GM21825 (cell line): ENCODE data around the gene DYNLT2B.
A peak's percentile ranks its signal among the peaks of the same experiment; 100 is the strongest.
"Not testable (repeated sequence)": the region's sequence is repeated elsewhere in the genome, so short reads cannot be mapped to it uniquely, and the experiment has no call there.

Experiments
- ATAC-seq: cut with Tn5 transposase; IDR thresholded peaks from one replicate; pipeline ENCODE4 v1.9.1; 2021; ENCODE audit warnings: mild to moderate bottlenecking, moderate library complexity; ENCODE audit not compliant: unreplicated experiment

The DYNLT2B gene

DNA sequence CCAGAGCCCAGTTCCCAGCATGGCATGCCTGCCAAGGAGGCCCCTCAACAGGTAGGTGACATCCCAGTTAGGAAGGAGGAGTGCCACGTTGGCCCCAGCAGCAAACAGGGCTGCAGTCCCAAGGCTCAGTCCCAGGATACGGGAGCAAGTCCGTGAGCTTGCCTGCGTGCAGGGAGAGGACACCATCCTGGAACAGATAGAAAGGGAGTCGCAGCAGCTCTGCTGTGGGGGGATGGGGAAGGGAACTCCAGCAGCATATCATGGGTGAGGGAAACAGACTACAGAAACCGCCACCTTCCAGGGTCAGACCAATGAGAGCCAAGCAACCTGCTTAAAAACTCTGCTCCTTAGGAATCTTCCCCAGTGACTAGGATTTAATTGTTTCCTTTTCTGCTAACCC, 9.4 kb upstream of the DYNLT2B start:
- no peak for ATAC-seq

DNA sequence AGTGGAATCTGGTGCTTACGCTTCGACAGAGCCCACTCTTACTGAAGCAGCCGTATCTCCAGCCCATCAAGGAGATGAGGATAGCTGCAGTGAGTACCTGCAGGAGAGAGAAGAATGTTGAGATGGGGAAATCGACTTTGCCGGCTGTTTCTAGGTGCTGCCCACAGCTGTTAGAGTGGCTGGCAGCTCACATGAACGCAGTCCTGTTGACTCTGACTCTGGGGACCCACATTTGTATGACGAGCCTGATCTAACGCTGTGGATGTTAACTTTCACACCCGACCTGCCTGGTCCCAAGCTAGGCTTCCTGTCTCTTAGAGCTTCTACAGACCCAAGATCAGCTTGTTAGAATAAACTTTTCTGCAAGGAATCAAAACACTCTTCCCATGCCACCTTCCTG, 8.9 kb upstream of the DYNLT2B start:
- no peak for ATAC-seq

DNA sequence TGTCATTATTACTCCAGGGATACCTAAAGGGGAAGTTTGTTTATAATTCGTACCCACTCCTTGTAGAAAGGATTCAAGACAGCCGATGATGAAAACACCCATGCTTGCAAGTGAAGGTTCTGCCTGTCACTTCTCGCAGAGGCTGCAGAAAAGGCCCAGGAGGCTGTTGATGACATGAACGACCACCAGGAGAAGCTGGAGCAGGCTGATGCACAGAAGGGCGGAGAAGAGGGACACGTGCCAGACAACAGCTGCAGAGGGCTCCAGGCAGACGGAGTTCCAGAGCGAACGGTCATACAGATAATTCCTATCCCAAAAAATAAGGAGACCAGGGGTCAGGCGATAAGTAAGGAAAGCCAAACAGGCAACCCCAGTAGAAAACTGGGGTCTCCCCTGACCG, 5.7 kb upstream of the DYNLT2B start:
- ATAC-seq = no peak

DNA sequence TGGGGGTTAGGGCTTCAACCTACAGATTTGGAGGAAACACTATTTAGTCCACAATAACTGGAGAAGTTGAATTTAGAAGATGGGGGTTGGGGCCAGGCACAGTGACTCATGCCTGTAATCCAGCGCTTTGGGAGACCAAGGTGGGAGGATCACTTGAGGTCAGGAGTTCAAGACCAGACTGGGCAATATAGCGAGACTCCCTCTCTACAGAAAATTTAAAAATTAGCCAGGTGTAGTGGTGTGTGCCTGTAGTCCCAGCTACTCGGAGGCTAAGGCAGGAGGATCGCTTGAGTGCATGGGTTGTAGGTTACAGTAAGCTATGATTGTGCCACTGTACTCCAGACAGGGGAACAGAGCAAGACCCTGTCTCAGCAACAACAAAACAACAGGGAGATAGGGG, 5.0 kb upstream of the DYNLT2B start:
- no peak for ATAC-seq

DNA sequence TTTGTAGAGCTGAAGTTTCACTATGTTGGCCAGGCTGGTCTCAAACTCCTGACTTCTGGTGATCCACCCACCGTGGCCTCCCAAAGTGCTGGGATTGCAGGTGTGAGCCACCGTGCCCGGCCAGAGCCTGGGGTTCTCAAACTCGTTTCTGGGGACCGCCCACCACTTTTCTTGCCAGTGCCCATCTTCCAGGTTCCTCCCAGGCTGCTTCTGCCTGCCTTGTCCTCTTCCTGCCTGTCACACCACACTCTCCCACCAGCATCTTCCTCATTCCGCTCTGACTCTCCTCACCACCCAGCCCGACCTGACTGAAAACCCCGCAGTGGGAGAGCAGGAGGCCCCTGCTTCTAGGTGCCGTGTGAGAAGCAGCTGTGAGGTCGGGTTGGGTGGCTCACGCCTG, 3.1 kb upstream of the DYNLT2B start:
- ATAC-seq = no peak

DNA sequence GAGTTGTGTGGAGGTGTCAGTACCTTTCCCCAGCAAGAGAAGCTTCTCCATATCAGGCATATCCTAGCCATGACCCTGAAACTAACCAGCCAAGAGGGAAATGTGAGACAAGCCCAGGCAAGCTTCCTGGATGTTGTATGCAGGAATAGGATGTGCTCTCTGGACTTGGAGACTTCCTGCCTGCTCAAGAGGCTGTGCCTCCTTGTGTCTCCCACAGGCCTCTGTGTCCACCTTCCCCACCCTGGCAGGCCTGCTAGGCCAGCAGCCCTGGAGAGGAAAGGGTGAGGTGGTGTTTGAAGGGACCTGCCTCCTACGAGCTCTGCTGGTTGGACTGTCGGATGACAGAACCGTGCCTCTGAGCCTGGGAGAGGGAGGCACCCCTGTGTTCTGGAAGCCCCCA, 2.1 kb upstream of the DYNLT2B start:
- ATAC-seq = no peak

DNA sequence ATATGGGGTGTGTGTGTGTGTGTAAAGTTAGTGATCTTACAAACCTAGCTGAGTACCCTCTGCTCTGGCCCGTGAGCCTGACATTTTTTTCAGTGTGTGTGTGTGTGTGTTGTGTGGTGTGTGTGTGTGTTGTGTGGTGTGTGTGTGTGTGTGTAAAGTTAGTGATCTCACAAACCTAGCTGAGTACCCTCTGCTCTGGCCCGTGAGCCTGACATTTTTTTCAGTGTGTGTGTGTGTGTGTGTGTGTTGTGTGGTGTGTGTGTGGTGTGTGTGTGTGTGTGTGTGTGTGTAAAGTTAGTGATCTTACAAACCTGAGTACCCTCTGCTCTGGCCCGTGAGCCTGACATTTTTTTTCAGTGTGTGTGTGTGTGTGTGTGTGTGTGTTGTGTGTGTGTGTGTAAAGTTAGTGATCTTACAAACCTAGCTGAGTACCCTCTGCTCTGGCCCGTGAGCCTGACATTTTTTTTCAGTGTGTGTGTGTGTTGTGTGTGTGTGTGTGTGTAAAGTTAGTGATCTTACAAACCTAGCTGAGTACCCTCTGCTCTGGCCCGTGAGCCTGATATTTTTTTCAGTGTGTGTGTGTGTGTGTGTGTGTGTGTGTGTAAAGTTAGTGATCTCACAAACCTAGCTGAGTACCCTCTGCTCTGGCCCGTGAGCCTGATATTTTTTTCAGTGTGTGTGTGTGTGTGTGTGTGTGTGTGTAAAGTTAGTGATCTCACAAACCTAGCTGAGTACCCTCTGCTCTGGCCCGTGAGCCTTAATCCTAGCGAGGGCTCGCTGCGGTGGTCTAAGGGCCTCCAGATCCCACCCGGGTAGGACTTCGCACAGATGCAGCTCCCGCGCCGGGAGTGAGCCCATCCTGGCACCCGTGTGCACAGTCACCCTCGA, 997 bp downstream of the DYNLT2B start:
- peak; percentile 36 for ATAC-seq

DNA sequence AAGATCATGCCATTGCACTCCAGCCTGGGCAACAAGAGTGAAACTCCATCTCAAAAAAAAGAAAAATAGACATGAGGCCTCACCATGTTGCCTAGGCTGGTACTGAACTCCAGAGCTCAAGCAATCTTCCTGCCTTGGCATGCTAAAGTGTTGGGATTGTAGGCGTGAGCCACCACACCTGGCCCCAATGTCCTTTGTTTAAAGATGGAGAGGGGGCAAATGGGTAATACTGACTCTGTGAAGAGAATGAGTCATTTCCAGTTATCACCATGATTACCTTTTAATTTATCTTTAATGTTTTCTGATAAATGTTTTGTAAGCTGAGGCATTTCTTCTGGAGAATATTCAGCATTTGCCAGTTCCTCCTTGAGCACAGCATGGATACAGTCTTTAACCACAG, 2.2 kb downstream of the DYNLT2B start:
- ATAC-seq = no peak

DNA sequence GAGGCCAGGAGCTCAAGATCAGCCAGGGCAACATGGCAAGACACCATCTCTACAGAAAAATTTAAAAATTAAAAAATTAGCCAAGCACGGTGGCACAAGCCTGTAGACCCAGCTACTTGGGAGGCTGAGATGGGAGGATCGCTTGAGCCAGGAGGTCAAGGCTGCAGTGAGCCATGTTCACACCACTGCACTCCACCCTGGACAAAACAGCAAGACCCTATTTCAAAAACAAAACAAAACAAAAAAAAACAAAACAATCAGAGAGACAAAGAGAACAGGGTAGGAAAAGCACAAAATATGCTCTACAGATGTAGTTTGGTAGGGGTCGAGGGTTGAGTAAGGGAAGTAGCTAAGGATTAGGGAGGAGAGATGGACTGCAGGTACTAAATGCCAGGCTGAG, 3.4 kb downstream of the DYNLT2B start:
- no peak for ATAC-seq

DNA sequence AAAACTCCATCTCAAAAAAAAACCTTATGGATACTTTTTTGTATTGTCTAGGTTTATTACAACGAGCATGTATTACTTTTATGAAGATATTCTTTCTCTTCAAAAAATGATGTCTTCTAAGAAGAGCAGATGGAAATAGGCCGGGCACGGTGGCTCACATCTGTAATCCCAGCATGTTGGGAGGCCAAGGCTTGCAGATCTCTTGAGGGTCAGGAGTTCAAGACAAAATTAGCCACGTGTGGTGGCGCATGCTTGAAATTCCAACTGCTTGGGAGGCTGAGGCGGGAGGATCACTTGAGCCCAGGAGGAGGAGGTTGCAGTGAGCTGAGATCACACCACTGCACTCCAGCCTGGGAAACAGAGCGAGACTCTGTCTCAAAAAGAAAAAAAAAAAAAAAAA, 4.0 kb downstream of the DYNLT2B start:
- ATAC-seq = not testable (repeated sequence)

DNA sequence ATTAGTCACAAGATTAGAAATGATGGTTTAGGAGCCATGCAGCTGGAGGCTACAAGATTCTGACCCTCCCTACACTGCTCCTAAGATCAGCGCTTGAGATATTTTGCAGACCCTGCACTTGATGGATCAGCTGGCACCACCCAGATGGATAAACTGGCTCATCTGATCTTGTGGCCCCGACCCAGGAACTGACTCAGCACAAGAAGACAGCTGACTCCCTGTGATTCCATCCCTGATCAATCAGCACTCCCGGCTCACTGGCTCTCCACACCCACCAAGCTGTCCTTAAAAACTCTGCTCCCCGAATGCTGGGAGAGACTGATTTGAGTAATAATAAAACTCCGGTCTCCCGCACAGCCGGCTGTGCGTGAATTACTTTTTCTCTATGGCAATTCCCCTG, 15.1 kb downstream of the DYNLT2B start:
- not testable (repeated sequence) for ATAC-seq

DNA sequence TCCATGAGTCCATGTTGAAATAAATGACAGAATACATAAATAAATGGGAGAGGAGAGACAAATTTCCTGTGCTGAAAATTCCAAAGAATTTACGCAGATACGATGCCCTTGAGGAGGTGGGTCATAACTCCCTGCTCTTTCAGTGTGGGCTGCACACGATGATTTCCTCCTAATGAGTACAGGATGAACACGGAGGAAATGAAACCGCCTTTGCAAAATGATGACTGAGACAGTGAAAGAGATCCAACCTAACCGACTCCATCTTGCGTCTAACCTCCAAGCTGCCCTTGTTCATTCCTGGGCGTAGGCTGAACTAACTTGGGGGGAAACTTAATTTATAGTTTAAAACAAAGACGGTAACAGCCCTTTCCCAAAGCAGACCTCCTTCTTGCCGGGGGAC, 15.5 kb downstream of the DYNLT2B start:
- not testable (repeated sequence) for ATAC-seq

DNA sequence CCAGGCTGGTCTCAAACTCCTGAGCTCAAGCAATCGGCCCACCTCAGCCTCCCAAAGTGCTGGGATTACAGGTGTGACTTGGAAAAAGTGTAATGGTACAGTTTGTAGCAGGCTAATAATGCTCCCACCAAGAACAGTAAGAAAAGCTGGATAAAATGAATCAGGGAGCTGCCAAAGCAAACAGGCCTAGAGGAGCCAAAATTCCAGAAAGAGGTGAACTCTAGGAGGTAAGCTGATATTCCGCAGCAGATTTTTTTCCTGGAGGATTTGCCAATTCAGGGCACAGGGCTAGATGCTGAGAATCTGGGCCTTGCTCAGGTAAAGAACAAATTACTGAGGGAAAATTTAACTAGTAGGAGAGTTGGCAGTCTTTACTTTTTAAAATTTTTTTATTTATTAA, 19.5 kb downstream of the DYNLT2B start:
- no peak for ATAC-seq

DNA sequence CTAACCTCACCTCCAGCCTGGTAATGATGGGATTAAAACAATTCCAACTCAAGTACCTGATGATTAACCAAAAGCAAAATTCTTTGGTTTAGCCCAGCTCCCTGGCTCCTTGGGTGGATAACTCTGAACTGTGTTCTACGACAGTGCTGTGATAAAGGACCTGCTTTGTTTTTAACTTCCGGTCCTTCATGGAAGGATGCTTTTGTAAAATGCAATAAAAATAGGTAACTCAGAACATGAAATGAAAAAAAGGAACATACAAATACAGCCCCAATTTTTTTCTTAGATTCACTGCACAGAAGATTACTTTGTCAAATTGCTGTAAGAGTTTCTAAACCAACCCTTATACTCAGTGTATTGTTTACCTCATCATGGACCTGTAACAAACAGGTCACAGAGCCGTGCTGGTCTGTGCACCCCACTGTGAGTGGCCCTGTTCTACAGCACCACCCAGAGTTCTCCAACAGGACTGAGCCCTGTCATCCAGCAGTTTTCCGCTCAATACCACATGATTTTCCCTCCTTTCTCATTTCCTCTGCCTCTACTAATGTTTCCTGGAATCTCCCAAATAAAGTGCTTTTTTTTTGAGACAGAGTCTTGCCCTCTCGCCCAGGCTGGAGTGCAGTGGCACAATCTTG, 25.6 kb downstream of the DYNLT2B start:
- ATAC-seq = no peak

DNA sequence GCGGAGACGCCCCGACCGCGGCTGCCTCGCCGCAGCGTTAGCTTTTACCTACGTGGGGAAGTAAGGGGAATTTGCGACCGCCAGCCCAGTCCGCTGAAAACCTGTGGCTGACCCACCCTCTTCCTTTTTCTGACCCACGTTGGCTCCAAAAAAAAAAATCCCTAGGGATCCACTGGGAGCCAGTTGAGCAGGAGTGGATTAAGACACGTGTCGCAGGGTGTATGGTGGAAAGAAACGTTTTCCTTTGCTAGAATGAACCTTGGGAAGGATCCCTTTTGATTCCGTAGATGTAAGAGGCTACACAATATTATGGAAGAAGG, 29.9 kb downstream of the DYNLT2B start:
- no peak for ATAC-seq

DNA sequence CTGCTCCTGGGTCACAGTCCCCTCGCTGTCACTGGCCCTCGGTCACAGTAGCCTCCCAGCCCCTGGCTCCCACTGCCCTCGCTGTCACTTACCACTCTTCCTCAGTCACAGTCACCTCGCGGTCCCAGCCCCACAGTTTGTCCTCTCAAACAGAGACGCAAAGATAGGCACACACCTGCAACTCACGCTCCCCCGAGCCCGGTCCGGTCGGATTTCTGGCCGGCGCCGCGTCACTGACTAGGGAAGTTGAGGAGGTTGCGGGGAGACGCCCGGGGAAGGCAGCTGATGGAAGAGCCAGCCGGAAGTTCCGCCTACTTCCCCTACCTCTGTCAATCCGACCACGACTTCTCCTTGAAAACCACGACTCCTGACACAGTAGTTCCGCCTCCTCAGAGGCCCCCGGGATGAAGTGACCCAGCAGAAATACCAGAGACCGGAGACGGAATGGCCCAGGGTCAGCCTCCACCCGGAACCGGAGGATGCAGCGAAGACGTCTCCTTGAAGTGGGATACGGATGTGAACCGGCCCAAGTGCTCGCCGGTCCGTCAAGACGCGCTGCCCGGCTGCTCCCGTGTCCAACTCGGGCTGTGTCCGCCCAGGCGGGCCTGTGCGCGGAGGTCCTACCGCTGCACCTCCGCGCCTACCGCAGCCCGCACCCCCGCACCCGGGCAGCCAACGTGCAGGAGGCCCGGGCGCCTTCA, 30.4 kb downstream of the DYNLT2B start, which contains the start of gene PCYT1A:
PCYT1A (minus strand) TSS at position 287 of the 701 bp plus-strand sequence. CDS start 17,195 bp downstream, outside the sequence.
- peak; percentile 77 for ATAC-seq

DNA sequence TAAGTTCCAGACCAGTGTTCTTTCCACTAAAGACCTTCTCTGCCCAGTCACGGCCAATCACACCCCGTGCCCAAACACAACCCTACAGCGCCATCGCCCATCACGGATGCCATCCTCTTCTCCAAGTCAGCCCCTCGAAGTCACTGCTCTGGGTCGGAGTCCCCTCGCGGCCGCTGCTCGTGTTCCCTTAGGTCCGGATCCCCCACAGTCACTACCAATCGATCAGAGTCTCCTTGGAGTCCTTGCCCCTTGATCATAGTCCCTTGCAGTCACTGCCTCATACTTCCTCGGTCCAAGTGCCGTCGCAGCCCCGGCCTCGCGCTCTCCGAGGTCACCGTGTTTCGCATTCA, 31.0 kb downstream of the DYNLT2B start:
- ATAC-seq = peak; percentile 11

DNA sequence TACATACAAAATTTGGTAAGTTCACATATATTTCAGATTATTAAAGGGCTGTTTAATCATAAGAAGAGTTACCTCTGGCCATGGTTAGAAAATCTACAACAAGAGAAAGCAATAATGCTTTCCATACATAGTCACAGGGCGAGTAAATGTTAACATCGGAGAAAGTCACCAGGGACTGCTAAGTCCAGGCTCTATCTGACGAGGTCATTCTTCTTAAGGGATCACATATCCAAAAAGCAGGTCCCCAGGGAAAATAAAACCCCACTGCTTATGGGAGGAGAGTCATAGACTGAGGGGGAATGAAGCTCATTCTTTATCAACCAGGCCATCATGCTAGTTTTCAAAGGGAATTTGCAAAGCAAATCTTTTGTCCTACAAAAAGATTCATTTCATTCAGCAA, 33.6 kb downstream of the DYNLT2B start:
- no peak for ATAC-seq

DNA sequence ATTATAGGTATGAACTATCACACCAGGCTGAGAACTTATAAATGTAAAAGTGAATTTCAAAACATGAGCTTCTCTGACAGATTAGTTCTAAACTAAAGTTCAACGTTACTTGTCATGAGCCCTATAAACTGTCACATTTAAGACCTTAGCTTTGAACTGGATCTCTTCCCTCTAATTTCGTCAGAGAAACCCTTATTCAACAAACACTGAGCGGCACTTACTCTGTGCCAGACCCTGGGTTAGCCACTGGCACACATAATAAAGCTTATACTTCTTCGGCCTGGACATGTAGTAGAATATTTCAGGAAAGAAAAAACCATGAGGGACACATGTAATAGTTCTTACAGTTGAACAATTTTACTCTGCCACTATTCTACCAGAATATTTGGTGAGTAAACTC, 36.1 kb downstream of the DYNLT2B start:
- no peak for ATAC-seq

DNA sequence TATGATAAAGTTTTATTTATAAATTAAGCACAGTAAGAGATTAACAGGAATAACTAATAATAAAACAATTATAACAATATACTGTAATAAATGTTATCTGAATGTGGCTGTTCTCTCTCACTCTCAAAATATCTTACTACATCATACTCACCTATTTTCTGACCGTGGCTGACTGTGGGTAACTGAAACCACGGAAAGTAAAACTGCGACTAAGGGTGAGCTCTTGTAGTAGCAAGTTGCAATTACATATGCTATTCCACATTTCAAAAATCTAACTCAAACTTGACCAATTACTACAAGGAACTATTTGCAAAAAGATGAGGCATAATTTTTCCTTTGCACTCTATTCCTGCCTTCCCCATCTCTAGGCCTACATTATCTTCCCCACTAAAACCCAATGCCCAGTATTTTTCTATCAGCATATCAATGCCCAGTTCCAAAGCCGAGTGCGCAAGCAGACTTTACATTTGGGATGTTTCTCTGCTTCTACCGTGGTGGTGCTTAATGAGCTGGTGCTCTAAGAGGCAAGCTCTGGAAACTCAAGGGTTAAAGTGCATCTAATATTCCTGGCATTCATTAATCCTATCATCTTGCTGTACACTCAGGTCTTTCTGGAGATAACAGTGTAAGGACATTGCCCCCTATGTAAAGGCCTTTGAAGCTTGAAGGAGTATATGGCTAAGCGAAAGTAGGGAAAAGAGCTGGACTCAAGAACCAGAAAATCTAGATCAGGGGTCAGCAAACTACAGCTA, 37.2 kb downstream of the DYNLT2B start:
- peak; percentile 57 for ATAC-seq

DNA sequence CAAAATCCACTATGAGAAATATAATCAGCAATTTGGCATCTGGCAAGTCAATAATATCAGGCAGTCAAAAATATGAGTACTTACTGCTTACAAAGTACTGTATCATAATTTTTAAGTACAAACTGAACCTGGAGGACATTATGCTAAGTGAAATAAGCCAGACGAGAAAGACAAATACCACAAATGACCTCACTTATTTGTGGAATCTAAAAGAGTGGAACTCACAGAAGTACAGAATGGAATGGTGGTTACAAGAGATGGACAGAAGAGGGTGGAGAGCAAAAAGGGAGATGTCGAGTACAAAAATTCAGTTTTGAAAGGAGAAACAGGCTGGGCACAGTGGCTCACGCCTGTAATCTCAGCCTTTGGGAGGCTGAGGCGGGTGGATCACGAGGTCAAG, 42.9 kb downstream of the DYNLT2B start:
- ATAC-seq = no peak
